IPS-18a (cell line): ENCODE data around the gene GUCA2B.

Source experiments
- H3K27ac ChIP-seq: one replicate; pipeline ENCODE4 v1.5.1; 2013; ENCODE audit warnings: low read length
- H3K27me3 ChIP-seq: one replicate; pipeline ENCODE4 v1.6.1; 2013; ENCODE audit warnings: mild to moderate bottlenecking, low read length; ENCODE audit not compliant: control insufficient read depth, insufficient read depth
- H3K36me3 ChIP-seq: one replicate; pipeline ENCODE4 v1.6.1; 2013; ENCODE audit warnings: low read depth, low read length; ENCODE audit not compliant: control insufficient read depth
- H3K4me1 ChIP-seq: one replicate; pipeline ENCODE4 v1.6.1; 2013; ENCODE audit warnings: low read depth, low read length; ENCODE audit not compliant: control insufficient read depth
- H3K4me3 ChIP-seq: one replicate; pipeline ENCODE4 v1.5.1; 2013; ENCODE audit warnings: low read length
- H3K9ac ChIP-seq: one replicate; pipeline ENCODE4 v1.6.1; 2013; ENCODE audit warnings: mild to moderate bottlenecking, low read length, moderate library complexity
- H3K9me3 ChIP-seq: one replicate; pipeline ENCODE4 v1.6.1; 2013; ENCODE audit warnings: low read depth, low read length; ENCODE audit not compliant: control insufficient read depth

The GUCA2B gene

DNA sequence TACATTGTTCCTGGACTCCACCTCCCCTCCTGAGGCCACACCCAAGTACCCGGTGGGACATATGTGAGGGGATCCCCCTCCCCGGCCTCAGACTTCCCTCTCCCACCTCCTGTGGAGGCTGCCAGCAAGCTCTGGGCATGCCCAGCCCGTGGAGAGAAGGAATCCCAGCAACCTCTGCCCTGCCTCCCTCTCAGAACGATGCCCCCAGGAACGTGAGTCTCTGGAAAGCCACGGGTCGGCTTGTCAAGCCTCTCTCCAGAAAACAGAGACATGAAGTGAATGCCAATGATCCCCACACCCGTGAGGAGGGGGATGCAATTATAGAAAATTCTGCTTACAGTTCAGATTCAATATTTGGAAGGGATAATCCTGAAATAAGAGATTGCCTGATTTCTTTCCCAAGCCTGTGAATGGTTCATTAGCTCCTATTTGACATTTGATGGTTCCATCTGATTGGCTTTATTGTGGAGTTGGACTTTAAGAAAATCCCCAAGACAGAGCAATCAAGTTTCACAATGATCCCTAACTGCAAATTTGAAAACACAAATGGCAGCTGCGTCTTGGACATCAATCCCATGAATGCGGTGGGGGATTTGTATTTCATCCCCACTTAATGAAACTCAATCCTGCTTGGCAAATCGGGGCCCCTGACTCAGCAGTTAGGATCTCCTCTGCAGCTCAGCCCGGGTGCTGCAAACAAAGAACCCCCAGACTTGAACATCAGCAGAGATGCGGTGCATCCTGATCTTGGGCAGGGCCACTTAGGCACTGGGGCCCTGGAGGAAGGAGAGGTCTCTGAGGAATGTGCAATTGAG is 9.1 kb upstream of the GUCA2B start:
- Histone ChIP-seq H3K36me3 (no peaks in the 10 kb centered on the region), H3K9ac (no peak overlapping the region), H3K27me3 (no peaks in the 10 kb centered on the region), H3K4me1 (no peaks in the 10 kb centered on the region), H3K4me3 (no peak overlapping the region), H3K9me3 (no peaks in the 10 kb centered on the region), H3K27ac (no peak overlapping the region)

DNA sequence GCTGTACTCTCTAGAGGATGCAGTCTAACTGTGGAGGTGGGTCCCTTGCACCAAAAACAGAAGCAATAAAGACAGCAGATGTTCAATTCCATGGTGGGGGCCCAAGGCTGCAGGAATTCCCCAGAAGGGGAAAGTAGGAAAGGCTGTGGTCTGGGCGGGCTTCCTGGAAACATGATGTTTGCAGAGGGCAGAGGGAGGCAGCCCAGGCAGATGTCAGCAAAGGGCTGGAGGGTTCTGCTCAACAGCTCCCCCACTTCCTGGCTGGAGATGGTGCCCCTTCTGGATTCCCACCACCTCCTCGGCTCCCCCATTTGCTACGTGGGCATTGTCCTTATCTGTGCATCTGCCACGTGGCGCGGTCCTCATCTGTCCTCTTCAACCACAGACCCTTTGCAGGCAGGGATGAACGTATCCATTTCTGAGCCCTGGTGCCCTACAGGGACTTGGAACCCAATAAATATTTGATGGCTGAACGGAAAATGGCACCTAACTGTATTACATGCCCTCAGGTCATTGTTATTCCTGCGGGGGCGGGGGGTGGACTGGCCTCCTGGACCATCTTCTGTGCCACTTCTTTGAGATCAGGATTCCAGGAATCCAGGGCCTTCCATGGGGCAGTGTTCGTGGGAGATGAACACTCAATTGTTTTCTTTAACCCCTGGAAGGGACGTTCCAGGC is 8.4 kb upstream of the GUCA2B start:
- Histone ChIP-seq H3K27ac (no peak overlapping the region), H3K9ac (no peak overlapping the region)

DNA sequence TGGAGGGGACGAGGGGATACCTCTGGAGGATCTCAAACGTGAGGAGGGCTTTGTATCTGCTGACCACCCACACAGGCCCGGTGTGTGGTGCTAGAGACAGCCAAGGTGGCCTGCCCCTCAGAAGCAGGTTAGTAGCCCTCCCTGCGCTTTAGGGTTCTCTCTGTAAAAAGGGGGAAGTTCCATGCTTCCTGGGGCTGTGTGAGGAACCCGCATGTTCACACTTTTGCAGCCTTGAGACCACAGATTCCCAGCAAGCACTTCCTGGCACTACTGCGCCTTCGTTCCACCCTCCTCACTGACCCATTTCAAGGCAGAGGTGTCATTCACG is 7.9 kb upstream of the GUCA2B start:
- no peak overlapping the region for H3K9ac ChIP-seq
- H3K27ac ChIP-seq: no peak overlapping the region
- H3K9me3 ChIP-seq: no peaks in the 10 kb centered on the region
- H3K4me1 ChIP-seq: no peaks in the 10 kb centered on the region
- no peaks in the 10 kb centered on the region for H3K27me3 ChIP-seq
- H3K36me3 ChIP-seq: no peaks in the 10 kb centered on the region
- H3K4me3 ChIP-seq: no peak overlapping the region

More for the DNA sequence above, 8.4 kb upstream of the GUCA2B start:
- Histone ChIP-seq H3K9me3 (no peaks in the 10 kb centered on the region), H3K4me3 (no peak overlapping the region), H3K27me3 (no peaks in the 10 kb centered on the region), H3K4me1 (no peaks in the 10 kb centered on the region), H3K36me3 (no peaks in the 10 kb centered on the region)

DNA sequence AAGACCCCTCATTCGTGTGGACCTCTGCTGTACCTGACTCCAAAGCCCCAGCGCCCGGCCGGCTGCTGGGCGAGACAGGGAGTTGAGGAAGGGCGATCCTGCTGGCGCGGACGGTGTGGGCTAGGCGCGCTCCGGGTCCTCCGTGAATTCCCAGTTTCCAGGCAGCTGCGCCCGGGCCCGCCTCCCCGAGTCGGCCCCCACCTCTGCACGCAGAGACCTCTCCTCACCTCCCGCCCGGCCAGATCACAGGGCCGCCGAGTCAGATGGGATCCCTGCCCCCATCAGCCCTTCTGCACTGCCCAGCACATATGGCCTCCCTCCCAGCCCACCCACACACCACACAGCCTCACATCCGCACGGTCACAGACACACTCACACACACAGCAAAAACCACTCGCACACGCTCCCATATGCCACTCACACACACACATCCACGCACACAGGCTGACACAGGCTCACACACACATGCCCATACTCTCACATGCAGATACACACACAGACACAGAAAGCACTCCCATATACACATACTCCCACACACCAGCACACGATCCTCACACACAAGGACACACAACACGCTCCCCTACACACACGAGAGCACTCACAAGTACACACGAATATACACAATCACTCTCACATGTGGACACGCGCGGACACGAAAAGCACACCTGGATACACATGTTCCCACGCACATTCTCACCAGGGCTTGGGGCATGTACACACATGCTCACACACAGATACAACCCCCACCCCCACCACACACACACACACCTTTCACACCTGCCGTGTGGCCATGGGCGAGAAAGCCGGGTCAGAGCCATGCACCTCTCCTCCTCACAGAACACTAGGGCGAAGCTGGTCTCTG is 7.2 kb upstream of the GUCA2B start:
- no peak overlapping the region for H3K27ac ChIP-seq
- H3K36me3 ChIP-seq: no peaks in the 10 kb centered on the region
- H3K4me3 ChIP-seq: no peak overlapping the region
- H3K27me3 ChIP-seq: no peaks in the 10 kb centered on the region
- no peaks in the 10 kb centered on the region for H3K9me3 ChIP-seq
- H3K9ac ChIP-seq: no peak overlapping the region
- no peaks in the 10 kb centered on the region for H3K4me1 ChIP-seq

DNA sequence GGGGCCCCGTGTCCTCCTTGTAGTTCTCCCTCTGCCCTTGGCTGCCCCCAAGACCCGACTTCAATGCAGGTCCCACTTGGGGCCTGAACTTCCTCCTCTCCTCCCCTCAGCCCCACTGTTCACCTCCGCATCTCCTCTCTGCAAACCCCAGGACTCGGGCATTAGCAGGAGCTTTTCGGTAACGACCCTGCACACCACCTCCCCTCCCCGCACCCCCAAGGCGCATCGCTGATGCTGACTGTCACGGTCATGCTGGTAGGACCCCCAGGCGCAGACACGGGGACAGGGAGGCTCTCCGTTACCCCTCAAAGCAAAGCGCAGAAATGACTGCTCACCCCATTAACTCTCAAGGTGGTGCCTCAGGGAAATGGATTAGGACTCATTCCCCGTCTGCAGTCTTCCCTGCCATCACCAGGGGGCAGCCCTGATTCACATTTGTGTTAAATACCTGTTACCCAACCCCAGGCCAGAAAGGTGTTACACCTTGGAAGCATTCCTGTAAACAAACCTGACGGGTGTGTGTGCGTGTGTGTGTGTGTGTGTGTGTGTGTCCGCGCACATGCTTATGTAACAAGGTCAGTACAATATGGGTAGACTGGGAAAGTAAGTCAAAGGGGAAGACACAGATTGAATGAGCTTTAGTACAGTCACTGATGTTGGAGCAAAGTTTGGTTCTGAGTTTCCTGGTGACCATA is 6.4 kb upstream of the GUCA2B start:
- no peaks in the 10 kb centered on the region for H3K9me3 ChIP-seq
- H3K36me3 ChIP-seq: no peaks in the 10 kb centered on the region
- no peaks in the 10 kb centered on the region for H3K4me1 ChIP-seq
- H3K9ac ChIP-seq: no peak overlapping the region
- H3K27ac ChIP-seq: no peak overlapping the region
- H3K27me3 ChIP-seq: no peaks in the 10 kb centered on the region
- H3K4me3 ChIP-seq: no peak overlapping the region

DNA sequence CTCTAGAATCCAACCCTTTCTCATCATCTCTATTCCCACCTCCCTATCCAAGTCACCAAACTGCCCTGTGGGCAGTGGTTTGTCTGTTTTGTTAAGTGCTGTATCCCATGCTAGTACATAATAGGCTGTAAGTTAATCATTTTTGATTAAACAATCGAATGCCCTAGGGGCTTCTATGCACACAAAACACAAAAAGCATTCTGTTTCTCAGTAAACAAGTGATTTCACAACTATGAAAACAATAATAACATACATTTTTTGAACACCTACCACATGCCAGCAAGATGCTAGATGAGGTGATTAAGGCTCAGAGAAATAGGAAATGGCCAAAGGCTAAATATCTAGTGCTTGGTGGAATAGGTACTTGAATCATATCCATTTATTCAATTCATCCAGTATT is 5.0 kb upstream of the GUCA2B start:
- H3K4me3 ChIP-seq: no peak overlapping the region

DNA sequence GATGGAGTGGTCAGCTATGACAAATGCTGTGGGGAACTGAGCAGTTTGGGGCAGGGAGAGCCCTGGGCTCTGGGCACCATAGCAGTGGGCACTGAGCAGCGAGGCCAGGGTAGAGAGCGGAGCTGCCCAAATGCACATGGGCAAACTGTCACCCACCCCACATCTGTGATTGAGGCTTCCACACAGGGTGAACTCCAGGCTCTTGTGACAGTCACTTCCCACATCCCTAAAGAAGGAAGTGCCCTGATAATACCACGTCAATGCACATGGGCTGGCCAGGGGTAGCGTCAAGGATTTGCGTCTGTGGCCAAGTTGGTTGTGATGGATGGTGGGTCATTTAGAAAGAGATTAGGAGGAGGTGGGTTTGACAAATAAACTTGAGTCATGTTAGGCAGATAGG is 2.6 kb upstream of the GUCA2B start:
- no peak overlapping the region for H3K9ac ChIP-seq
- no peaks in the 10 kb centered on the region for H3K9me3 ChIP-seq
- H3K4me1 ChIP-seq: no peaks in the 10 kb centered on the region
- H3K4me3 ChIP-seq: no peak overlapping the region
- no peaks in the 10 kb centered on the region for H3K27me3 ChIP-seq
- H3K27ac ChIP-seq: no peak overlapping the region
- no peaks in the 10 kb centered on the region for H3K36me3 ChIP-seq

More for the DNA sequence above, 5.0 kb upstream of the GUCA2B start:
- Histone ChIP-seq H3K27ac (no peak overlapping the region), H3K4me1 (no peaks in the 10 kb centered on the region), H3K9me3 (no peaks in the 10 kb centered on the region), H3K9ac (no peak overlapping the region), H3K36me3 (no peaks in the 10 kb centered on the region), H3K27me3 (no peaks in the 10 kb centered on the region)

DNA sequence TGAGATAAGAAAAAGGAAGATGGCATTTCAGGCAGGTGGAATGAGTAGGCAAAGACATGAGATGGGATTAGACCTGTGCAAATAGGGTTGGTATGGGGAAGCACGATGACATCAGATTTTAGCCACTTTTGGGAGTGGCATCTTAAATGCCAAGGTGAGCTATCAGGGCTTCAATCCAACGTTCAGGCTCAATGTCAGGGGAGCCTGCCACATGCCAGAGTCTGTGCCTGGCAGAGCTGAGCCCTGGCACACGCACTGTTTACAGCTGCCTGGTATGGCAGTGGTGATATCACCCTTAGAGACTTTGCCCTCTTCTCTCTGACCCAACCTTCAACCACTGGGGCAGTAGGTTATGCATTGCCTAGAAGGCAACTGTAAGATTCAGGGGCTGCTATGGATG is 1.1 kb upstream of the GUCA2B start:
- Histone ChIP-seq H3K27ac (no peak overlapping the region), H3K36me3 (no peaks in the 10 kb centered on the region), H3K9ac (no peak overlapping the region), H3K4me1 (no peaks in the 10 kb centered on the region), H3K9me3 (no peaks in the 10 kb centered on the region), H3K4me3 (no peak overlapping the region), H3K27me3 (no peaks in the 10 kb centered on the region)

DNA sequence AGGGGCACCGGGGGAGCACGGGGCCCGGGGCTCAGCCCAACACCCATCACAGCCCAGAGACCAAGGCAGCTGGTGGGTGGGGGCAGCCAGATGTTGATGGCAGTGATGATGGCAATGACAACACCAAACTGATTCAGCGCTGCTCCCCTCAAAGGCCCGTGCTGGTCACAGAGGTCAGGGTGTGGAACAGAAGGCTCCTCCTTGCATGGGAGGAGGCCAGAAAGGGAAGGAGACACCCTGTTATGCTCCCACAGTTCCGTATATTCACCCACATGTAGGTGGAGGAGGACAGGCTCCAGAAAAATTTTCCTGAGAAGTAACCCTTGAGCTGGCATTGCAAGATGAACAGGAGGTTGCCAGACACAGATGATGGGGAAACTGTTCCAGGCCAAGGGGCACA is 414 bp downstream of the GUCA2B start:
- Histone ChIP-seq H3K9me3 (no peaks in the 10 kb centered on the region), H3K4me3 (no peak overlapping the region), H3K27me3 (no peaks in the 10 kb centered on the region), H3K4me1 (no peaks in the 10 kb centered on the region), H3K27ac (no peak overlapping the region), H3K9ac (no peak overlapping the region), H3K36me3 (no peaks in the 10 kb centered on the region)

DNA sequence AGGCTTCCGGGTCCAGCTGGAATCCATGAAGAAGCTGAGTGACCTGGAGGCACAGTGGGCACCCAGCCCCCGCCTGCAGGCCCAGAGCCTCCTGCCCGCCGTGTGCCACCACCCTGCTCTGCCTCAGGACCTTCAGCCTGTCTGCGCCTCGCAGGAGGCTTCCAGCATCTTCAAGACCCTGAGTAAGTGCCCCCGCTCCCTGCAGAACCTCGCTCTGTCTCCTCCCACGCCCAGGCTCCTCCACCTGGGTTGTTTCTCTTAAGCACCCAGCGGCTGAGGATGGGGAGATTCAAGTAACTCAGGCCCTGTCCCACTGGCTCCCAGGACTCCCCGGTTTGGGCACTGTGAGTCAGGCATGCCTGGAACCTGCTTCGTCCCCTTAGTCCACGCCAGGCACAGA is 1.5 kb downstream of the GUCA2B start:
- no peak overlapping the region for H3K9ac ChIP-seq
- no peaks in the 10 kb centered on the region for H3K9me3 ChIP-seq

DNA sequence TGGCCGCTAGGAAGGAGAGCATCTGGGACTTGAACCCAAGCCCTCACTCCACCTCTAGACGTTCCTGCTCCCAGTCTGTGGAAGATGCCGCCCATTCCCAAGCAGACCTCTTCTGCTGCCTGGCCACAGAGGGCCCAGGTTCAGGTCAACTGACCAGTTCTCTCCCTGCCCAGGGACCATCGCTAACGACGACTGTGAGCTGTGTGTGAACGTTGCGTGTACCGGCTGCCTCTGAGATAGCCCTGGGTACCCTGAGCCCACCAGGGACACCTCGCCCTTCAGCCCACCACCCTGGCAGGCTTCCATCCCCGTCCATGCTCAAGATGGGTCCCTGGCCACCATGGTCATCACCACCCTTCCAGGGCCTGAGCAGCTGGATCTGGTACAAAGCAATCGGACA is 2.2 kb downstream of the GUCA2B start:
- no peak overlapping the region for H3K27ac ChIP-seq
- no peak overlapping the region for H3K9ac ChIP-seq
- no peaks in the 10 kb centered on the region for H3K36me3 ChIP-seq
- no peaks in the 10 kb centered on the region for H3K4me1 ChIP-seq
- no peak overlapping the region for H3K4me3 ChIP-seq
- H3K27me3 ChIP-seq: no peaks in the 10 kb centered on the region
- no peaks in the 10 kb centered on the region for H3K9me3 ChIP-seq

More for the DNA sequence above, 1.5 kb downstream of the GUCA2B start:
- Histone ChIP-seq H3K27ac (no peak overlapping the region), H3K4me1 (no peaks in the 10 kb centered on the region), H3K27me3 (no peaks in the 10 kb centered on the region), H3K4me3 (no peak overlapping the region), H3K36me3 (no peaks in the 10 kb centered on the region)
